Measurements from ENCODE around the gene GTF2A1.

DNA sequence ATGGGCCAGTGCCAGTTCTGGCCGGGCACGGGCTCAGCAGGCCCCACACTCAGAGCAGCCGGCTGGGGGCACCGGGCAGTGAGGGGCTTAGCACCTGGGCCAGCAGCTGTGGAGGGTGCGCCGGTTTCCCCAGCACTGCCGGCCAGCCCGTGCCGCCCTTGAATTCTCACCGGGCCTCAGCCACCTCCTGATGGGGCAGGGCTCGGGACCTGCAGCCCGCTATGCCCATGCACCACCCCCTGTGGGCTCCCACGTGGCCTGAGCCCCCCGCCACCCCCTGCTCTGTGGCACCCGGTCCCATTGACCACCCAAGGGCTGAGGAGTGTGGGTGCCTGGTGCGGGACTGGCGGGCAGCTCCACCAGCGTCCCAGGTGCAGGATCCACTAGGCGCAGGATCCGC lies 15.4 kb upstream of the GTF2A1 start:
- TF ChIP-seq, protein P1, sequence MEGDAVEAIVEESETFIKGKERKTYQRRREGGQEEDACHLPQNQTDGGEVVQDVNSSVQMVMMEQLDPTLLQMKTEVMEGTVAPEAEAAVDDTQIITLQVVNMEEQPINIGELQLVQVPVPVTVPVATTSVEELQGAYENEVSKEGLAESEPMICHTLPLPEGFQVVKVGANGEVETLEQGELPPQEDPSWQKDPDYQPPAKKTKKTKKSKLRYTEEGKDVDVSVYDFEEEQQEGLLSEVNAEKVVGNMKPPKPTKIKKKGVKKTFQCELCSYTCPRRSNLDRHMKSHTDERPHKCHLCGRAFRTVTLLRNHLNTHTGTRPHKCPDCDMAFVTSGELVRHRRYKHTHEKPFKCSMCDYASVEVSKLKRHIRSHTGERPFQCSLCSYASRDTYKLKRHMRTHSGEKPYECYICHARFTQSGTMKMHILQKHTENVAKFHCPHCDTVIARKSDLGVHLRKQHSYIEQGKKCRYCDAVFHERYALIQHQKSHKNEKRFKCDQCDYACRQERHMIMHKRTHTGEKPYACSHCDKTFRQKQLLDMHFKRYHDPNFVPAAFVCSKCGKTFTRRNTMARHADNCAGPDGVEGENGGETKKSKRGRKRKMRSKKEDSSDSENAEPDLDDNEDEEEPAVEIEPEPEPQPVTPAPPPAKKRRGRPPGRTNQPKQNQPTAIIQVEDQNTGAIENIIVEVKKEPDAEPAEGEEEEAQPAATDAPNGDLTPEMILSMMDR (conservative IDR thresholded peaks at IDR 0.05 in 1 of 2, IDR thresholded peaks at IDR 0.05 in 1 of 2; ENCODE audit: extremely low read depth in 1 of 2, insufficient read depth in 1 of 2, low read depth in 1 of 2, low read length in 2 of 2) = no peak
- no peak for TF ChIP-seq EZH2 (IDR thresholded peaks at IDR 0.05; ENCODE audit: borderline replicate concordance, low read length)
